Thymus (tissue), 2 donors: ENCODE results near the gene ZKSCAN5. TPM values are rescaled to one million over a fixed set of nuclear protein-coding genes. Genes with fewer than 3 reads are reported as not detected.

Source experiments
- polyA plus RNA-seq: library from polyadenylated mRNA; stranded (reverse); fragments of 200-250 nt; gene quantifications from one replicate; pipeline ENCODE4 v1.2.3, GENCODE V29; 2013
- total RNA-seq: library from RNA; stranded (reverse); fragments of 120-200 nt; gene quantifications from one replicate; pipeline ENCODE4 v1.2.4, GENCODE V29; 2013
- donor health status: healthy.

ZKSCAN5 gene
- total and polyA plus RNA-seq, 2 donors = 5.7 to 11.0 TPM

Other genes starting within 250 kb of the ZKSCAN5 start
- gene MYH16, start 231.8 kb upstream of the ZKSCAN5 start, total RNA-seq = 0.05 TPM
- 0.09 TPM for gene MYH16, start 231.8 kb upstream of the ZKSCAN5 start, polyA plus RNA-seq
- gene ARPC1A, start 178.8 kb upstream of the ZKSCAN5 start, total RNA-seq = 39.9 TPM
- gene ARPC1A, start 178.8 kb upstream of the ZKSCAN5 start, polyA plus RNA-seq = 149 TPM
- 186 TPM for gene ARPC1B, start 129.9 kb upstream of the ZKSCAN5 start, total RNA-seq
- gene ARPC1B, start 129.9 kb upstream of the ZKSCAN5 start, polyA plus RNA-seq = 204 TPM
- gene PDAP1, start 96.1 kb upstream of the ZKSCAN5 start, total RNA-seq = 73.6 TPM
- 120 TPM for gene PDAP1, start 96.1 kb upstream of the ZKSCAN5 start, polyA plus RNA-seq
- 102 TPM for gene BUD31, start 95.7 kb upstream of the ZKSCAN5 start, total RNA-seq
- gene BUD31, start 95.7 kb upstream of the ZKSCAN5 start, polyA plus RNA-seq = 123 TPM
- gene PTCD1, start 65.9 kb upstream of the ZKSCAN5 start, total RNA-seq = 2.8 TPM
- 2.8 TPM for gene PTCD1, start 65.9 kb upstream of the ZKSCAN5 start, polyA plus RNA-seq
- 19.0 TPM for gene CPSF4, start 65.7 kb upstream of the ZKSCAN5 start, total RNA-seq
- 51.1 TPM for gene CPSF4, start 65.7 kb upstream of the ZKSCAN5 start, polyA plus RNA-seq
- gene ATP5MF, start 38.5 kb upstream of the ZKSCAN5 start, total RNA-seq = 533 TPM
- 896 TPM for gene ATP5MF, start 38.5 kb upstream of the ZKSCAN5 start, polyA plus RNA-seq
- 10.3 TPM for gene ZNF789, start 31.8 kb upstream of the ZKSCAN5 start, total RNA-seq
- gene ZNF789, start 31.8 kb upstream of the ZKSCAN5 start, polyA plus RNA-seq = 23.0 TPM
- gene ZNF394, start 4.4 kb upstream of the ZKSCAN5 start, total RNA-seq = 26.1 TPM
- 41.3 TPM for gene ZNF394, start 4.4 kb upstream of the ZKSCAN5 start, polyA plus RNA-seq
- 7.6 TPM for gene FAM200A, start 47.5 kb downstream of the ZKSCAN5 start, total RNA-seq
- 11.2 TPM for gene FAM200A, start 47.5 kb downstream of the ZKSCAN5 start, polyA plus RNA-seq
- gene ZNF655, start 54.0 kb downstream of the ZKSCAN5 start, total RNA-seq = 58.9 TPM
- gene ZNF655, start 54.0 kb downstream of the ZKSCAN5 start, polyA plus RNA-seq = 117 TPM
- 1.5 TPM for gene TMEM225B, start 93.6 kb downstream of the ZKSCAN5 start, total RNA-seq
- gene TMEM225B, start 93.6 kb downstream of the ZKSCAN5 start, polyA plus RNA-seq = 2.8 TPM
- 16.7 TPM for gene ZSCAN25, start 112.3 kb downstream of the ZKSCAN5 start, total RNA-seq
- 9.8 TPM for gene ZSCAN25, start 112.3 kb downstream of the ZKSCAN5 start, polyA plus RNA-seq
- 2.1 TPM for gene CYP3A5, start 175.3 kb downstream of the ZKSCAN5 start, total RNA-seq
- 20.8 TPM for gene CYP3A5, start 175.3 kb downstream of the ZKSCAN5 start, polyA plus RNA-seq
- gene CYP3A7, start 230.5 kb downstream of the ZKSCAN5 start, total RNA-seq = 0.99 TPM
- 11.4 TPM for gene CYP3A7, start 230.5 kb downstream of the ZKSCAN5 start, polyA plus RNA-seq